ENCODE results near the gene FMOD.

DNA sequence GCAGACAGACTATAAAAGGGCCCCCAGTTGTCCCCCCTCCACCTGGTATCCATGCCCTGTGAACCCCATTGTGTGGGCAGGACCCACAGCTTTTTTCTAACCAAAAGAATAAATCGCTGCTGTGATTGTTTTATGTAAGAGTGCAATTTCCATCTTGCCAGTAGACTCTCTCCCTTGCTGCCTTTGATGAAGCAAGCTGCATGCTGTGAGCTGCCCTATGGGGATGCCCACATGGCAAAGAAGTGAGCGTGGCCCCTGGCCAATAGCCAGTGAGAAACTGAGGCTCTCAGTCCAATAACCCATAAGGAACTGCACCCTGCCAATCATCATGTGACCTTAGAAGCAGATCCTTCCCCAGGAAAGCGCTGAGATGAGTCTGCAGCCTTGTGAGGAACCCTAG lies 37.8 kb upstream of the FMOD start:
- TF ChIP-seq EZH2 (IDR thresholded peaks at IDR 0.05; ENCODE audit: borderline replicate concordance, insufficient read depth, low read length, poor library complexity, severe bottlenecking) (no peak), TAF1 (IDR thresholded peaks at IDR 0.05; ENCODE audit: low read depth) (no peak), EP300 (conservative IDR thresholded peaks at IDR 0.05; ENCODE audit: poor library complexity, severe bottlenecking) (no peak), POLR2AphosphoS5 (IDR thresholded peaks at IDR 0.05) (no peak), CTCF (IDR thresholded peaks at IDR 0.05; ENCODE audit: poor library complexity, severe bottlenecking) (no peak), RAD21 (conservative IDR thresholded peaks at IDR 0.05) (no peak), MXI1 (conservative IDR thresholded peaks at IDR 0.05; ENCODE audit: poor library complexity, severe bottlenecking) (no peak), SMC3 (conservative IDR thresholded peaks at IDR 0.05; ENCODE audit: poor library complexity) (no peak), REST (IDR thresholded peaks at IDR 0.05; ENCODE audit: borderline replicate concordance) (no peak)
